ENCODE measurements around the gene HYOU1. TPM values are rescaled to one million over a fixed set of nuclear protein-coding genes. Genes with fewer than 3 reads are reported as not detected.
A peak's percentile ranks its signal among the peaks of the same experiment; 100 is the strongest.
"Not testable (repeated sequence)": the region's sequence is repeated elsewhere in the genome, so short reads cannot be mapped to it uniquely, and the experiment has no call there.

Gene HYOU1, protein sequence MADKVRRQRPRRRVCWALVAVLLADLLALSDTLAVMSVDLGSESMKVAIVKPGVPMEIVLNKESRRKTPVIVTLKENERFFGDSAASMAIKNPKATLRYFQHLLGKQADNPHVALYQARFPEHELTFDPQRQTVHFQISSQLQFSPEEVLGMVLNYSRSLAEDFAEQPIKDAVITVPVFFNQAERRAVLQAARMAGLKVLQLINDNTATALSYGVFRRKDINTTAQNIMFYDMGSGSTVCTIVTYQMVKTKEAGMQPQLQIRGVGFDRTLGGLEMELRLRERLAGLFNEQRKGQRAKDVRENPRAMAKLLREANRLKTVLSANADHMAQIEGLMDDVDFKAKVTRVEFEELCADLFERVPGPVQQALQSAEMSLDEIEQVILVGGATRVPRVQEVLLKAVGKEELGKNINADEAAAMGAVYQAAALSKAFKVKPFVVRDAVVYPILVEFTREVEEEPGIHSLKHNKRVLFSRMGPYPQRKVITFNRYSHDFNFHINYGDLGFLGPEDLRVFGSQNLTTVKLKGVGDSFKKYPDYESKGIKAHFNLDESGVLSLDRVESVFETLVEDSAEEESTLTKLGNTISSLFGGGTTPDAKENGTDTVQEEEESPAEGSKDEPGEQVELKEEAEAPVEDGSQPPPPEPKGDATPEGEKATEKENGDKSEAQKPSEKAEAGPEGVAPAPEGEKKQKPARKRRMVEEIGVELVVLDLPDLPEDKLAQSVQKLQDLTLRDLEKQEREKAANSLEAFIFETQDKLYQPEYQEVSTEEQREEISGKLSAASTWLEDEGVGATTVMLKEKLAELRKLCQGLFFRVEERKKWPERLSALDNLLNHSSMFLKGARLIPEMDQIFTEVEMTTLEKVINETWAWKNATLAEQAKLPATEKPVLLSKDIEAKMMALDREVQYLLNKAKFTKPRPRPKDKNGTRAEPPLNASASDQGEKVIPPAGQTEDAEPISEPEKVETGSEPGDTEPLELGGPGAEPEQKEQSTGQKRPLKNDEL
- 52.7 TPM for total RNA-seq

DNA sequence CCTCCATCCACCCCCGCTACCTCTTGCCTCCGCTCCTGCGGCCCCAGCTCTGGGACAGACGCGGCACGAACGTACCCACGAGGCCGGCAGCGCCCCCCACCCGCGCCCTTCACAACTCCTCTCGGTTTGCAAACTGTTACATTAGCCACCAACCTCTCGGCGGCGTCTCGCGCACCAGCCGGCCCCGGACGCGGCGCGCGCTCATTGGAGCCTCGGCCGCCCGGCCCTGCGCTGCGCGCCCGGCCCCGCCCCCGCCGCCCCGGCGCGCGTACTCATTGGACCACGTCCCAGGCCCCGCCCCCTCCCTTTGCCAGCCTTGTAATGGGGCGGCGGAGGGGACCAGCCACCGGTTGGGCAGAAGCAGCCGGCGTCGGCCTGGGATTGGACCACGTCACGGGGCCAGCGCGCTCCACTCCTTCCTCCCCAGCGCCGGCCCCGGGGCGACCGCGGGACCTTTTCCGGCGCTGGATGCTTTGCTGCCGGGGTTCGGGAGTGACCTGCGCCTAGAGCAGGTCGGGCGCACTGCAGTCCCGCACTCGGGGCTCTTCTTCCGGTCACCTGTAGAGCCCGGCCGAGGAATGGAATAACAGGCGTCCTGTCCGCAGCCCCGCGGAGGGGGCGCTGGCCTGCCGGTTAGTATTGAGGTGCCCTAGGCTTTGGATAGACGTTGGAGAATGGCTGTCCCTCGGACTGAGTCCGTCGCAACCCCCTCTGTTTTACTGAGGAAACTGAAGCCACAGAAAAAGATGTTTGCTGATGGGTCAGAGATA, at the start of gene HYOU1:
Gene HYOU1, minus strand, starts transcription at position 206 of the 770 bp plus-strand sequence. CDS start 1,045 bp downstream, outside the sequence.
- DNase-seq, result peak; percentile 98

DNA sequence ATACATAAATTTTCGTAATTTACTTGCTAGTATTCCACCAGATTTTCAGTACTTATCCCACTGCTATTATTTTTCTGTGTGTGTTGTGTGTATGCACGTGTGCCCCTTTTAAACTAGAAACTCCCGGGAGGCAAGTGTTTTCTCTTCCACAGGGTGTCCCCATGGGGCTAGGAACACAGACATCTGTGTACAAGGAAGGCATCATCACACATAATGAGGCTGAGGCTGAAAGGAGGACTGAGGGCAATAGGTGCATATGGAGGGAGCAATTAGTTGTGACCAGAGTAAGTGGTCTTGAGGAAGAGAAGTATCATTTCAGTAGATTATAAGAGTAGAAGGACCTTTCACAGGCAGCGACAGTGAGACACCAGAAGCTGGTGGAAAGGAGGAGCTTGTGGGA, 46.8 kb upstream of the HYOU1 start:
- DNase-seq, result no peak

DNA sequence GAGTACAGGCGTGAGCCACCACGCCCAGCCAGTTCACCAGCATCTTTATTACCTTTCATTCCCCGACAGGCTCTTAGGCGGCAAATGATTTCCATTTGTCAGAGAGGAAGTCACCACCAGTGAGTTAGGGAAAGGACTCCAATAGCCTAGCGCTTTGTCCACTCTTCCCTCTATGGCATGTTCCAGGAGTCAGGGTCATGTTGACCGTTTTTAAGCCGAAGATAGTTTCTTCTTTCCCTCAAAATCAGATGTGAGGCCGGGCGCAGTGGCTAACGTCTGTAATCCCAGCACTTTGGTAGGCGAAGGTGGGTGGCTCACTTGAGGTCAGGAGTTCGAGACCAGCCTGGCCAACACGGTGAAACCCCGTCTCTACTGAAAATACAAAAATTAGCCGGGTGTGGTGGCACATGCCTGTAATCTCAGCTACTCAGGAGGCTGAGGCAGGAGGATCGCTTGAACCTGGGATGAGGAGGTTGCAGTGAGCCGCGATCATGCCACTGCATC, 46.2 kb upstream of the HYOU1 start:
- DNase-seq, result not testable (repeated sequence)

DNA sequence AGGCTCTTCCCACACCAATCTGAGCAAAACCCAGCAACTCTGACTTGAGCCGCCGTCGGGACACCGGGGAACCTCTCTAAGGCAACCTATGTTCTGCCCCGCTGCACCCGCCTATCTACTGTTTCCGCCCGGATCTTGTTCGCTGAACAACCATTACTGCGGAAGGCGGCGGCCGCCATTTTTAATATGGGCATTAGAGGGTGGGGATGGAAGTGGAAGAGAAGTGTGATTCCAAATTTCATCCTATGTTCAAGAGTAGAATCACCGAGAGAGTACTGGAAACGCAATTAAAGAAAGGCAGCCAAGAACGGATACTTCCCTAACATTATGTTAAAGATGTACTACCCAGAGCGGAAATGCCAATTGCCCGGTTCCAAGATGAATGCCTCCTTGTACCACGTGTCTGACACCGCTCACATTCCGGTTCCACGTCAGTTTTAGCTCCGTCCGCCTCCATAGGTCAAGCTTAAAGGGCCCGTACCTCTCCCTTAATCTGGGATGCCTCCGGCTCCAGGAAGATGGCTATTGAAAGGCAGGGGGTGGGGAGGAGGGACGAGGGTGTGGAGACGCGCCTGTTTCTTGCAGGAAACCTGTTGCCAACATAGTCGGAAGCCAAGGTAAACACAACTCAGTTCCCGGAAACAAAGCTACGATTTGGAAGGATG, 44.9 kb upstream of the HYOU1 start, which contains the start of gene DPAGT1:
Gene DPAGT1, minus strand, starts transcription at position 95 of the 665 bp plus-strand sequence. CDS start 198 bp downstream, outside the sequence.
- peak; percentile 98 for DNase-seq

DNA sequence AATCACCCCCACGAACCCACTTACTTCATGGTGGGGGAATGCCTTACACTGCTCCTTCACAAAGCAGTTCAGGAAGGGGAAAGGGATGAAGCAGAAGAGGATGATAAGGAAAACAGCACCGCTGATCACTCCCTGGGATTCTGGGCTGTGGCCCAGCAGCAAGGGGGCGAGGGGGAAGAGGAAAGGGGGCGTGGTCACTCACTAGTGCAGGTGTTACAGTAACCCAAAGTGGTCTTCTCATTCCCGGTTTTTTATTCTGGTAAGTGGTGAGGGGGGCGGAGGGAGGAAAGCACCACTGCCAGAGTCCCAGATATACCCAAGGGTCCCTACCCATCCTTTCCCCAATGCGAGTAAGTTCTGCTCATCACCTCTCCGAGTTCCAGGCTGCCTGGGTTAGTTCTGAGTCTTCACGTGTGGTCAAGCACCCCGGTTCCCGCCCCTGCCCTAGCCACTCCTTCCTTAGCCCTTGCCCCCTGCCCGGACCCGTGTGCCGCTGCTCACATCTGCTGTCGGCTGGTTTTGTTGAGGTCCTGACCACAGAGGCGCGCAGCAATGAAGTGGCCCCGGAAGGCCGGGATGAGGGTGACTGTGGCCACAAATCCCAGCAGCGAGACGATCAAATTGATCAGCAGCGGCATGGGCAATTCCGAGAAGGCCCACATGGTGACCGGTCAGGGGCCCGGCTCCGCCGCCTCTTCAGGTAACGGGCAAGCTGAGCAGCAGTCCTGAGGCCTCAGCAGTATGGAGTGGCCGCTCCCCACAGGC, 44.2 kb upstream of the HYOU1 start:
- no peak for DNase-seq

DNA sequence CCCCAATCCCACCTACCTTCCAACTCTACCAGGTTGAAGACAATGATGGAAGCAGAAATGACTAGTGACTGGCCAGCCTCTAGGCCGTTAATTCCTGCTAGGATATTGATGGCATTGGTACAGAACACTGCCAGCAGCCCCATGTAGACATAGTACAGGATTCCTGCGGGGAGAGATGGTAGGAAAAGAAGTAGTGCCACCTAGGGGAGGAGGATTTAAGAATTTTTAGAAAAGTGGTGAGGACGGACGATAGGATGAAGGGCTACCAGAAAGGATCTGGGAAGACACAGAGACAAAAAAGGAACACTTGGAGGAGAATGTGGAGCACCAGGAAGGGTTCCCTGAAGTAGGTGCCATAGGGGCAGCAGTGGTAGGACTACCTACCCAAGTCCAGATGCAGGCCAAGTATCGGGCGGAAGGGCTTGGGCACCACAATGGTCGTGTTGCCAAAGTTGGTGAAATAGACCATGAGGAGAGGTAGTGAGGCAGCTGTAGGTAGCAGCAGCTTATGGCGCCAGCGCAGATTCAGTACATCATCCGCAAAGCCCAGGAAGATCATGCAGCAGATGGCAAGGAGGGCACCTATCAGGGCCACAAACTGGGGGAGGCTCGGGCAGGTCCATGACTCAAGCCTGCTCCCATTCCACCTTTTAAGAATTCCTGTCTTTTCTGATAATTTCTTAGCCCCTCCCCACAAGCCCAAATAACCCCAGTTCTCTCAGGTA, 43.4 kb upstream of the HYOU1 start:
- DNase-seq, result no peak

DNA sequence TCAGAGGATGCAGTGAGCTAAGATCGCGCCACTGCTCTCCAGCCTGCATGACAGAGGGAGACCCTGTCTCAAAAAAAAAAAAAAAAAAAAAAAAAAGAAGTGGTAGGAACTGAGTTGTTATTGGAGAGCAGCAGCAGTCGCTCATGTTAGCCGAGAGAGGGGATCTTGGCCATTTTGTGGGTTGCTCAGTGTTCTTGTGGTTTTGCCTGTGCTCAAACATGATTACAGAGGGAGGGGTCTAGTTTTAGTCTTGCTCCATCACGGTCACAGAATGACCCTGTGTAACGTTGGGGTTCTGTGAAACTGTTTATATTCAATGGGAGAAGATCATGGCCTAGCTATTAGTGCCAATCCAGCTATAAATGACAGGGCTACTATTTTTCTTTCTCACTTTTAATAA, 42.7 kb upstream of the HYOU1 start:
- DNase-seq, result no peak

DNA sequence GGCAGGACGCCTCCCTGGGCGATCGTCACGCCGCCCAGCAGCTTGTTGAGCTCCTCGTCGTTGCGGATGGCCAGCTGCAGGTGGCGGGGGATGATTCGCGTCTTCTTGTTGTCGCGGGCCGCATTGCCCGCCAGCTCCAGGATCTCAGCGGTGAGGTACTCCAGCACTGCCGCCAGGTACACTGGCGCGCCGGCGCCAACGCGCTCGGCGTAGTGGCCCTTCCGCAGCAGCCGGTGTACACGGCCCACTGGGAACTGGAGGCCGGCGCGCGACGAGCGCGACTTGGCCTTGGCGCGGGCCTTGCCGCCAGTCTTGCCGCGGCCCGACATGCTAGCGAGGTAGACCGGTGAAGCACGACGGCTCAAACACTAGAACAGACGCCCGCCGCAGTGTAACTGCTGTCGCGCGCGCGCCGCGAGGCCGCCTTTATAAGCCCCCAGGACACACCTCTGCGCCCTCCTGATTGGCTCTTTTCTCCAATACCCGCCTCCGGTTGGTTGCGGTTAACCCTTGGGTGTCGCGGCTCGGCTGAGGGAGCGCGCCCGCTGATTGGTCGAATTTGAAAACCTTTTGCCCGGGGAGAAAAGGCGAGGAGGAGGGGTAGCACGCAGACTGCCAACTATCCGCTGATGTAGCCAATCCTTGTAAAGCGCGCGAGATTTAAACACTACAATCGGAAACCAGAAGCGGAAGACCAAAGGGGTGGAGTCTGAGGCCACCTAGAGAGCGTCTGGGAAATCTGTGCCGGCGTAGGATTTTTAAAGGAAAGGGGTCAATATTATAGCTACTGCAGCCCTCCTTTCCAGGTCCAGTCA, 38.3 kb upstream of the HYOU1 start:
- peak; percentile 100 for DNase-seq

DNA sequence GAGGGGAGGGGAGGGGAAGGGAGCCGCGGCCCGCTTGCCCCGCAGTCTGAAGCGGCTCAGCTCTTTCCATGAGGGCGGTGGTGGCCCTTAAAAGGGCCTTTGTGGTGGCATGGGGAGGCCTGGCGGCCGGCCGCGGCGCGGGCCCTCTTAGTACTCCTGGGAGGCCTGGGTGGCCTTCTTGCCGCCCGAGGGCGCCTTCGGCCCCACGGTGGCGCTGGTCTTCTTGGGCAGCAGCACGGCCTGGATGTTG, 37.7 kb upstream of the HYOU1 start:
- peak; percentile 87 for DNase-seq

DNA sequence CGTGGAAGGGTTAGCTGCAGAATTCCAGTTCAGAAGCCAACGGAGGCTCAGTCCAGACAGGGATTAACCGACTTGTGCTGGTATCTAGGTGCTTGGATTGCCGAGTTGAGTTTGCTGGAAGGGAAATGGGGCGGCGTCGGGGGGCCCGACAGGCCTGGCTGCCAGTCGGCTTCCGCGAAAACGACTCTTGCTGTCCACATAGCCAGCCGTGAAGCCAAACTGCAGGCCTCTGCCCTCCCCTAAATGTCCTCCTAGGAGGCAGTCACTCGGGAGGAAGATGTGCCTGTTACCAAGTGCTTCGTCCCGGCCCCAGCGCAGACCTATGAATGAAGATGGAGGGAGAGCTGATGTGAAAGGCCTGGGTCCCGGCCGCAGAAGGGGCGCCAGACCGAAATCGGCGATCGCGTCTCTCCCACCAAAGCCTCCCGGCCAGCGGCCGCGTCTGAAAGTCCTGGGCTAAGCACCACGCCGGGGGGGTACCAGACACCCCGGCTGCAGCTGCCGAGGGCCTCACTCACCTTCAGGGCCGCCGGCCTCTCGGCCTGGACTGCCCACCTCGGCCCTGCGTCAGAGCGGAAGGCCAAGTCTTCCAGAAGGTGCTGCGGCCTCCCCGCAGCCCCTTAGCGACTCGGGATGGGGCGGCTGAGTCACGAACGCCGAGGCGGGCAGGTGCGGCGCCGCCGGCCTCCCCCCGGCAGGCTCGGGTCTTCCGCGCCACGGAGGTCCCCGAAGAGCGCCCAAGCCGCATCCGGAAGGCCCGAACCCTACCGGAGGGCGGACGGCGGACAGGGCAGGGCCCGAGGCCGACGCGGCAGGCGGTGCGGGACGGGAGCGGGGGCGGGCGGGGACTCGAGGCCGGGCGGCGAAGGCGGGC, 37.2 kb upstream of the HYOU1 start:
- peak; percentile 48 for DNase-seq

DNA sequence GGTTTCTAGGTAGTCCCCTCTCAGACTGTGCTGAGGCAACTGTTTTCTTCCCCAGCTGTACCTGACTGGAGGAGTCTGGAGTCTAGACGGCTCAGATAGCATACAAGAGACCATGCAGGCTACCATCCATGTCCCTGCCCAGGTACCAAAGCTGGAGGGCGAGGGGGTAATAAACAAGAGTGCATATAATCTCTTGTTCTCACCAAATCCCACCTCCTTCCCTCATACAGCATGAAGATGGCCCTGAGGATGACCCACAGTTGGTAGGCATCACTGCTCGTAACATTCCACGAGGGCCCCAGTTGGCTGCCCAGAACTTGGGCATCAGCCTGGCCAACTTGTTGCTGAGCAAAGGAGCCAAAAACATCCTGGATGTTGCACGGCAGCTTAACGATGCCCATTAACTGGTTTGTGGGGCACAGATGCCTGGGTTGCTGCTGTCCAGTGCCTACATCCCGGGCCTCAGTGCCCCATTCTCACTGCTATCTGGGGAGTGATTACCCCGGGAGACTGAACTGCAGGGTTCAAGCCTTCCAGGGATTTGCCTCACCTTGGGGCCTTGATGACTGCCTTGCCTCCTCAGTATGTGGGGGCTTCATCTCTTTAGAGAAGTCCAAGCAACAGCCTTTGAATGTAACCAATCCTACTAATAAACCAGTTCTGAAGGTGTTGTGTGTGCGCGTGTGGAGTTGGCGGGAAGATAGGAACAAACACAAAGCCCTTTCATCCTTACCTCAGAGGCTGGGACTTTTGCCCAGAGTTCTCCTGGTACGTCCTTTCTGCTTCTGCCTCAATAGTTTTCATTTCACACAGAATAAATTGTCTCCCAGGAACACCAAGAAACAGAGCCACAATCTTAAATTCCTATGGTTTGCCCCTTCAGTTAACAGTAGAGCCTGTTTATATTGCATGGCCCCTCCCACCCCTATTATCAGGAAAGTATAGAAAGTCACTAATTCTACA, 36.2 kb upstream of the HYOU1 start:
- no peak for DNase-seq

DNA sequence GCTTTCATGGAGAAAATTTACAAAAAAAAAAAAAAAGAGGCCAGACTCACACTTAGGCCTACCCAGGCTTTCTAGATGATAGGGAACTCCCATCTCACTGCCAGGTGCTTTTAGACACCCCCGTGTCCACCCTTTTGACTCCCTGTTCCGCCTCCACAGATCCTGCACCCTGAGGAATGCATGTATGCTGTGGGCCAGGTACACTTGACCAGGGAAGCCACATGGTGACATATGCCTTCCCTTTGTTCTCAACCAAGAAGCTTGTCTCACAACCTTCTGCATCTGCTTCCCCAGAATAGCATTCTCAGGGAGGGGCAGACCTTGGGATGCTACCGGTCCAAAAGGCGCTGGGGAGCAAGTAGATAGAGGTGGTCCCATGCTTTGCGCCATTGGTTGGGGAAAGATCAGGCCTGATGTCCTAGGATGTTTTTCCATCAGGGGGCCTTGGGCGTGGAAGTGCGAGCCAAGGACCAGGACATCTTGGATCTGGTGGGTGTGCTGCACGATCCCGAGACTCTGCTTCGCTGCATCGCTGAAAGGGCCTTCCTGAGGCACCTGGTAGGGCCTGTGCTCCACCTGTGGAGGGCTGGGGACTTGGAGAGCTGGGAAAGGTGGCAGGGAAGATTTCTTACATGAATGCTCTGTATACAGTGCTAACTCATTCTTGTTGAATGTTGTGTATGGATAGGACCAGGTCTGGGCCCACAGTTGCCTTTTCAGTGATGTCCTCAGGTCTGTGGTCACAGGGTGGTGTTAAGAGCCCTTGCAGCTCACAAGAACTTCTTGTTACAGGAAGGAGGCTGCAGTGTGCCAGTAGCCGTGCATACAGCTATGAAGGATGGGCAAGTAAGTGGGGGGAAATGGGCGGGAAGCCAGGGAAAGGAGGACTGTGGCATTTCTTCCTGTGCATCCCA, 35.2 kb upstream of the HYOU1 start:
- no peak for DNase-seq

DNA sequence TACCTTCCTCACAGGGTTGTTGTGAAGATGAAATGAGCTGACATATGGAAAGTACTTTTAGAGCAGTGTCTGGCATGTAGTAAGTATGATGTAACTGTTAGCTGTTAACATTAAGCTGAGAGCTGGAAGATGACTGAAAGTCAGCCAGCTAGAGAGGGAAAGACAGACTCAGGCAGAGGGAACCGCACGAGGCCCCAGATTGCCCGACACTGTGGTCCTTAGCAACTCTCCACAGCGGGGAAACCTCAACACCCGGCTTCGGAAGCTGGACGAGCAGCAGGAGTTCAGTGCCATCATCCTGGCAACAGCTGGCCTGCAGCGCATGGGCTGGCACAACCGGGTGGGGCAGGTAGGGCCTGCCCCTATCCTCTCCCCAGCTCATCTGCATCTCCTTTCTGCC, 34.2 kb upstream of the HYOU1 start:
- DNase-seq, result peak; percentile 62

DNA sequence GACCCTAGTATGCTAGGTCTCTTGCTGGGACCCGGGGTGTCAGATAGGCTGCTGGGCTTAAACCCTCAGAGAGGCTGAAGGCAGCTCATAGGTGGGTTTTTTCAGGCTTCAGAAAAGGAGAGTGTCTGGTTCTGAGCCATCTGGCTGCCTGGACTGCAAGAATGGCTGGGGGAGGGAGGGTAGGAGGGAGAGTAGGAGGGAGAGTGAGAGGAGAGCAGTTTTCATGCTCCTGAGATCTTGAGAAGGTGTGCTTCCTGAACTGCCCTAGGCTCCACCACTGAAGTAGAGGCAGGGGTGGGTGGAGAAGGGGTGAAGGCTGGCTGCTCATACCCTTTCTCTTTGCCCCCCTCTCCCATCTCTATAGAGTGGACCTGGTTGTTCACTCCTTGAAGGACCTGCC, 32.3 kb upstream of the HYOU1 start:
- no peak for DNase-seq

DNA sequence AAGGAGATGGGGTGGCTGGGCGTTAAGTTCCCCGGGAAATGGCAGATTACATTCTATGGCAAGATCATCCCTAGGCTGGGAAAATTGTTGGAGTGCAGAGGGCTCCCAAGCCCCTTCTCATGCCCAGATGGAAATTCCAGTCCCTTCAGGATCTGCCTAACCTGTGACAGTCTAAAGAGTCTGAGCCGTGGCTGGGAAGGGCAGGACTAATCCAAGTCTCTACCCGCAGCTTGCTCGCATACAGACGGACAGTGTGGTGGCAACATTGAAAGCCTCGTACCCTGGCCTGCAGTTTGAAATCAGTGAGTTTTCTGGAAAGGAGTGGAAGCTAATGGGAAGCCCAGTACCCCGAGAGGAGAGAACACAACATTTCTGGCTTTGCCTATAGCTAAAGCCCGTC, 31.4 kb upstream of the HYOU1 start:
- DNase-seq, result no peak

DNA sequence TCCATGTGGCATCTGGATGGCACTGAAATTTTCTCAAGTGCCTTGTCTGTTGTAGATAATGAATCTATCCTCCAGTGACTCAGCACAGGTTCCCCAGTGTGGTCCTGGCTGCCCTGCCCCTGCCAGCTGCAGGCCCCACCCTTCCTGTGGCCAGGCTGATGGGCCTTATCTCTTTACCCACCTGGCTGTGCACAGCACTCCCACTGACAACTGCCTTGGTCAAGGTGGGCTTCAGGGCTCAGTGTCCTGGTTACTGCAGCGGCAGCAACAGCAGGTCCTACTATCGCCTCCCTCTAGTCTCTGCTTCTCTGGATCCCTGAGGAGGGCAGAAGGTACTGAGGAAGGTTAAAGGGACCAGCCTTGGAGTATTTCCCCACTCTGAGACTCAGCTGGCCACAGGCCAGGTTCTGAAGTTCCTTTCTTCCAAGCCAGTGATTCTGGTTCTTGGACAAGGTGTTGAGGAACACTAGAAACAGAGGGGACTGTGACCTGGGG, 30.8 kb upstream of the HYOU1 start:
- no peak for DNase-seq
